HepG2 (cell line): Measurements from ENCODE around the gene SQSTM1. TPM values are rescaled to one million over a fixed set of nuclear protein-coding genes. Genes with fewer than 3 reads are reported as not detected.

Experiments
- ATF4 ChIP-seq, 2 experiments: fragments of 450-650 bp in 1 of 2; sonication (generic) in 1 of 2; formaldehyde crosslinking; IDR thresholded peaks; 2 replicates each; pipeline versions ENCODE4 v1.5.0 to v1.8.0; 2020 to 2022; ENCODE audit warnings: mild to moderate bottlenecking in 1 of 2, missing genetic modification reagents in 1 of 2
- KDM5B ChIP-seq: sonication (generic); formaldehyde crosslinking; IDR thresholded peaks from 2 replicates; pipeline ENCODE4 v1.4.0; 2020; ENCODE audit warnings: missing genetic modification reagents, mild to moderate bottlenecking, borderline replicate concordance
- MAFF ChIP-seq: IDR thresholded peaks from 2 replicates; pipeline ENCODE4 v1.6.1; 2011; ENCODE audit warnings: low read depth, low read length, improper control_type of control experiment
- MAFK ChIP-seq, 2 experiments: IDR thresholded peaks in 1 of 2; conservative IDR thresholded peaks in 1 of 2; 2 replicates each; pipeline ENCODE4 v1.6.1; 2011; ENCODE audit warnings: improper control_type of control experiment in 2 of 2, low read length in 2 of 2
- MNT ChIP-seq: fragments of 450-650 bp; IDR thresholded peaks from 2 replicates; pipeline ENCODE4 v1.6.1; 2016
- NBN ChIP-seq: fragments of 450-650 bp; conservative IDR thresholded peaks from 2 replicates; pipeline ENCODE4 v1.6.1; 2017
- POLR2G ChIP-seq: fragments of 200-400 bp; formaldehyde crosslinking; IDR thresholded peaks from 2 replicates; pipeline ENCODE4 v1.6.1; 2018; ENCODE audit warnings: mild to moderate bottlenecking, low read depth, low read length, moderate library complexity
- RNF219 ChIP-seq: sonication (generic); formaldehyde crosslinking; IDR thresholded peaks from 2 replicates; pipeline ENCODE4 v1.5.0; 2020; ENCODE audit warnings: mild to moderate bottlenecking, missing genetic modification reagents
- TARDBP ChIP-seq: sonication (generic); formaldehyde crosslinking; IDR thresholded peaks from 2 replicates; pipeline ENCODE4 v1.8.0; 2022; ENCODE audit warnings: mild to moderate bottlenecking, missing genetic modification reagents
- TBL1XR1 ChIP-seq: fragments of 150-350 bp; IDR thresholded peaks from 2 replicates; pipeline ENCODE4 v1.6.1; 2014; ENCODE audit warnings: borderline replicate concordance, low read length; ENCODE audit not compliant: partially characterized antibody
- TGIF2 ChIP-seq: IDR thresholded peaks from 2 replicates; pipeline ENCODE4 v1.6.1; 2016; ENCODE audit warnings: control low read depth, missing compliant biosample characterization
- TP53 ChIP-seq: sonication (generic); formaldehyde crosslinking; conservative IDR thresholded peaks from 2 replicates; pipeline ENCODE4 v1.4.0; 2020; ENCODE audit warnings: missing genetic modification reagents
- ZMYM4 ChIP-seq: sonication (generic); formaldehyde crosslinking; IDR thresholded peaks from 2 replicates; pipeline ENCODE4 v1.8.1; 2023; ENCODE audit warnings: mild to moderate bottlenecking, missing genetic modification reagents
- ZNF251 ChIP-seq: sonication (generic); formaldehyde crosslinking; IDR thresholded peaks from 2 replicates; pipeline ENCODE4 v1.9.0; 2021; ENCODE audit warnings: mild to moderate bottlenecking, missing genetic modification reagents
- ZNF281 ChIP-seq: sonication (generic); formaldehyde crosslinking; IDR thresholded peaks from 2 replicates; pipeline ENCODE4 v1.4.0; 2020; ENCODE audit warnings: missing genetic modification reagents, borderline replicate concordance
- ZNF639 ChIP-seq: conservative IDR thresholded peaks from 2 replicates; pipeline ENCODE4 v1.6.1; 2018; ENCODE audit warnings: missing genetic modification reagents
- ZNF7 ChIP-seq: IDR thresholded peaks from 2 replicates; pipeline ENCODE4 v1.6.1; 2016; ENCODE audit warnings: missing biosample characterization, missing genetic modification reagents
- ZNF772 ChIP-seq: sonication (generic); formaldehyde crosslinking; IDR thresholded peaks from 2 replicates; pipeline ENCODE4 v1.5.0; 2020; ENCODE audit warnings: mild to moderate bottlenecking, missing genetic modification reagents
- ZNF800 ChIP-seq: sonication (generic); formaldehyde crosslinking; IDR thresholded peaks from 2 replicates; pipeline ENCODE4 v1.4.0; 2020; ENCODE audit warnings: missing genetic modification reagents
- polyA plus RNA-seq, 8 experiments: library from polyadenylated mRNA; depleted of rRNA in 3 of 8; stranded (reverse) in 7 of 8; unstranded in 1 of 8; fragments of >200 nt; fragmentation: Illumina TruSeq in 4 of 8; extraction: Trizol in 4 of 8; gene quantifications; 2 replicates each; pipeline versions ENCODE4 v1.2.1 to v1.2.3, GENCODE V29; 2011 to 2016; ENCODE audit warnings: low read depth in 4 of 8, missing spikeins in 1 of 8, mixed read lengths in 1 of 8; ENCODE audit not compliant: insufficient read depth in 1 of 8
- total RNA-seq, 5 experiments: library from RNA; depleted of rRNA; stranded (reverse); fragments of >200 nt; fragmentation: Illumina TruSeq; extraction: Trizol; gene quantifications; 2 replicates each; pipeline ENCODE4 v1.2.3, GENCODE V29; 2016; ENCODE audit warnings: low read depth in 1 of 5

SQSTM1 gene
- total and polyA plus RNA-seq, 2 of the 13 experiments (the other 11 are each of a cell fraction or from before 2014, with no cell fraction given), result 90.9 to 160 TPM

GRCh38 chr5:179825655-179826182, 5.0 kb downstream of the SQSTM1 start (continued):
- no peak for TF ChIP-seq ATF4 (CRISPR knock-in tag; IDR thresholded peaks at IDR 0.05)
- TF ChIP-seq RNF219 (CRISPR knock-in tag), result no peak
- 0 out of 2 replicates have a peak, but pooled peaks have one; percentile 30 for TF ChIP-seq ZNF639
- TF ChIP-seq NBN, result no peak
- TF ChIP-seq ZNF772, result no peak
- peak; percentile 54; the same call in 1 of the 2 replicates for TF ChIP-seq KDM5B (CRISPR knock-in tag)
- no peak for TF ChIP-seq TP53 (CRISPR knock-in tag)
- TF ChIP-seq TBL1XR1, result no peak
- TF ChIP-seq ZNF281, result no peak
- TF ChIP-seq ZNF800 (CRISPR knock-in tag), result no peak
- no peak for TF ChIP-seq ZNF7 (CRISPR knock-in tag)
- TF ChIP-seq MNT, result peak; percentile 33; the same call in 1 of the 2 replicates
- TF ChIP-seq ZNF251 (CRISPR knock-in tag), result no peak
- TF ChIP-seq MAFF, result no peak
- no peak for TF ChIP-seq TGIF2
- TF ChIP-seq POLR2G, result peak; percentile 49; the same call in 1 of the 2 replicates
- no peak for TF ChIP-seq TARDBP
- TF ChIP-seq ZMYM4 (CRISPR knock-in tag), result no peak; the same call in 1 of the 2 replicates
- TF ChIP-seq MAFK (conservative IDR thresholded peaks at IDR 0.05 in 1 of 2, IDR thresholded peaks at IDR 0.05 in 1 of 2; ENCODE audit: low read length in 2 of 2), result no peak
